Endothelial cell of umbilical vein (primary cell): ENCODE results near the gene CCDC106.

Source experiments
- CTCF ChIP-seq, 2 donors: IDR thresholded peaks; 1 replicate in 1 of 2; 2 replicates in 1 of 2; pipeline ENCODE4 v1.5.1; 2011; ENCODE audit warnings: low read length in 2 of 2, mild to moderate bottlenecking in 2 of 2, moderate library complexity in 2 of 2, control low read depth in 1 of 2, inconsistent platforms in 1 of 2, low read depth in 1 of 2; ENCODE audit not compliant: insufficient read depth in 1 of 2; ENCODE audit errors: extremely low read depth in 1 of 2
- EZH2 ChIP-seq: IDR thresholded peaks from 2 replicates; pipeline ENCODE4 v1.6.1; 2012; ENCODE audit warnings: borderline replicate concordance, low read depth, mild to moderate bottlenecking, moderate library complexity, low read length, inconsistent platforms; ENCODE audit not compliant: severe bottlenecking

DNA sequence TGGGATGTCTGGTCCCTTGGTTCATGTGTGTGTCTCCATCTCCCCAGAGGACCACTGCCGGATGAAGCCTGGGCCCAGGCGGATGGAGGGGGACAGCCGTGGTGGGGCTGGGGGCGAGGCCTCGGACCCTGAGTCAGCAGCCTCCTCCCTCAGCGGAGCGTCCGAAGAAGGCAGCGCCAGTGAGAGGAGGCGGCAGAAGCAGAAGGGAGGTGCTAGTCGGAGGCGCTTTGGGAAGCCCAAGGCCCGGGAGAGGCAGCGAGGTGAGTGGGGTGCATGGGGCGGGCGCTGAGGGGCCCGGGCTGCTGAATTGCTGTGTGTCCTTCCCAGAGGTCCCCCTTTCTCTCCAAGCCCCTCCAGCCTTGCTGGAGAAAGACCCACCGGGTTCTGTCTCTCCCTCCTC, 3.2 kb downstream of the CCDC106 start:
- TF ChIP-seq CTCF (IDR thresholded peaks at IDR 0.05; ENCODE audit: extremely low read depth in 1 of 2, insufficient read depth in 1 of 2, low read depth in 1 of 2, low read length in 2 of 2) (no peak), EZH2 (no peak)
